ENCODE results near the gene SHLD1. TPM values are rescaled to one million over a fixed set of nuclear protein-coding genes. Genes with fewer than 3 reads are reported as not detected.

The SHLD1 gene
- total RNA-seq, 1 donor from 2014 or later, result 3.5 TPM

GRCh38 chr20:5864873-5865587 lies 114.8 kb downstream of the SHLD1 start:
- H3K36me3 Mint-ChIP-seq (ENCODE audit: low read depth, unreplicated experiment), result no peaks in the 10 kb centered on the region
- no peaks in the 10 kb centered on the region for H3K9me3 Mint-ChIP-seq (ENCODE audit: unreplicated experiment)
- H3K27ac Mint-ChIP-seq (ENCODE audit: unreplicated experiment), result peak overlapping the region; percentile 76
- FAIRE-seq (no peak), DNase-seq (ENCODE audit: low read depth) (peak; percentile 60)
- Histone ChIP-seq H3K27me3 (ENCODE audit: insufficient read depth, low read length) (no peaks in the 10 kb centered on the region), H3K9me3 (ENCODE audit: insufficient read depth, low read depth, low read length) (no peaks in the 10 kb centered on the region), H4K20me1 (ENCODE audit: insufficient read depth, low read length) (no peaks in the 10 kb centered on the region), H3K27ac (ENCODE audit: low read depth, low read length) (peak overlapping the region; percentile 22), H2AFZ (ENCODE audit: low read depth, low read length) (no peak overlapping the region), H3K4me2 (ENCODE audit: low read length) (peak overlapping the region; percentile 30), H3K4me3 (ENCODE audit: insufficient read depth, low read depth, low read length) (no peak overlapping the region), H3K79me2 (ENCODE audit: insufficient read depth, low read length) (no peaks in the 10 kb centered on the region), H3K9ac (ENCODE audit: low read length) (no peak overlapping the region), H3K4me1 (ENCODE audit: insufficient read depth, low read length) (peaks cover 26% of the 10 kb centered on the region), H3K36me3 (ENCODE audit: insufficient read depth, low read length) (no peaks in the 10 kb centered on the region)
- H3K4me3 Mint-ChIP-seq (ENCODE audit: unreplicated experiment), result no peak overlapping the region
- H3K27me3 Mint-ChIP-seq (ENCODE audit: low read depth, unreplicated experiment), result no peaks in the 10 kb centered on the region
- TF ChIP-seq EZH2 (IDR thresholded peaks at IDR 0.05; ENCODE audit: insufficient read depth, low read length), result no peak
- no peak for TF ChIP-seq CTCF (IDR thresholded peaks at IDR 0.05; ENCODE audit: insufficient read depth, low read depth, low read length)
- H3K4me1 Mint-ChIP-seq (ENCODE audit: low read depth, unreplicated experiment), result peaks cover 10% of the 10 kb centered on the region

- FAIRE-seq (no peak), DNase-seq (ENCODE audit: low read depth) (no peak)
- Mint-ChIP-seq H3K27me3 (ENCODE audit: low read depth, unreplicated experiment) (no peaks in the 10 kb centered on the region), H3K27ac (ENCODE audit: unreplicated experiment) (no peak overlapping the region), H3K4me3 (ENCODE audit: unreplicated experiment) (no peak overlapping the region), H3K9me3 (ENCODE audit: unreplicated experiment) (no peaks in the 10 kb centered on the region), H3K36me3 (ENCODE audit: low read depth, unreplicated experiment) (no peaks in the 10 kb centered on the region), H3K4me1 (ENCODE audit: low read depth, unreplicated experiment) (peaks cover 13% of the 10 kb centered on the region)
- no peak overlapping the region for H3K4me3 ChIP-seq (ENCODE audit: insufficient read depth, low read depth, low read length)
- no peaks in the 10 kb centered on the region for H3K79me2 ChIP-seq (ENCODE audit: insufficient read depth, low read length)
- no peak overlapping the region for H3K9ac ChIP-seq (ENCODE audit: low read length)
- no peaks in the 10 kb centered on the region for H3K9me3 ChIP-seq (ENCODE audit: insufficient read depth, low read depth, low read length)
- TF ChIP-seq EZH2 (IDR thresholded peaks at IDR 0.05; ENCODE audit: insufficient read depth, low read length) (no peak), CTCF (IDR thresholded peaks at IDR 0.05; ENCODE audit: insufficient read depth, low read depth, low read length) (no peak)
- H3K4me2 ChIP-seq (ENCODE audit: low read length), result peak overlapping the region; percentile 30
- no peak overlapping the region for H2AFZ ChIP-seq (ENCODE audit: low read depth, low read length)
- no peaks in the 10 kb centered on the region for H3K36me3 ChIP-seq (ENCODE audit: insufficient read depth, low read length)
- no peaks in the 10 kb centered on the region for H4K20me1 ChIP-seq (ENCODE audit: insufficient read depth, low read length)
- peaks cover 26% of the 10 kb centered on the region for H3K4me1 ChIP-seq (ENCODE audit: insufficient read depth, low read length)
- H3K27ac ChIP-seq (ENCODE audit: low read depth, low read length), result peak overlapping the region; percentile 22
- H3K27me3 ChIP-seq (ENCODE audit: insufficient read depth, low read length), result no peaks in the 10 kb centered on the region
Measured at GRCh38 chr20:5865604-5866003, 115.4 kb downstream of the SHLD1 start.

GRCh38 chr20:5870568-5870981 lies 120.4 kb downstream of the SHLD1 start:
- no peaks in the 10 kb centered on the region for H3K27me3 Mint-ChIP-seq (ENCODE audit: low read depth, unreplicated experiment)
- DNase-seq (ENCODE audit: low read depth), result no peak
- H3K4me1 Mint-ChIP-seq (ENCODE audit: low read depth, unreplicated experiment), result peaks cover 13% of the 10 kb centered on the region
- Histone ChIP-seq H3K79me2 (ENCODE audit: insufficient read depth, low read length) (no peaks in the 10 kb centered on the region), H3K9me3 (ENCODE audit: insufficient read depth, low read depth, low read length) (no peaks in the 10 kb centered on the region), H4K20me1 (ENCODE audit: insufficient read depth, low read length) (no peaks in the 10 kb centered on the region), H3K4me2 (ENCODE audit: low read length) (no peak overlapping the region), H3K27me3 (ENCODE audit: insufficient read depth, low read length) (no peaks in the 10 kb centered on the region), H3K4me3 (ENCODE audit: insufficient read depth, low read depth, low read length) (no peak overlapping the region), H3K36me3 (ENCODE audit: insufficient read depth, low read length) (no peaks in the 10 kb centered on the region), H3K27ac (ENCODE audit: low read depth, low read length) (no peak overlapping the region), H3K4me1 (ENCODE audit: insufficient read depth, low read length) (no peaks in the 10 kb centered on the region), H3K9ac (ENCODE audit: low read length) (no peak overlapping the region), H2AFZ (ENCODE audit: low read depth, low read length) (no peak overlapping the region)
- no peaks in the 10 kb centered on the region for H3K9me3 Mint-ChIP-seq (ENCODE audit: unreplicated experiment)
- no peaks in the 10 kb centered on the region for H3K36me3 Mint-ChIP-seq (ENCODE audit: low read depth, unreplicated experiment)
- TF ChIP-seq EZH2 (IDR thresholded peaks at IDR 0.05; ENCODE audit: insufficient read depth, low read length) (no peak), CTCF (IDR thresholded peaks at IDR 0.05; ENCODE audit: insufficient read depth, low read depth, low read length) (no peak)
- no peak overlapping the region for H3K4me3 Mint-ChIP-seq (ENCODE audit: unreplicated experiment)
- FAIRE-seq, result no peak
- H3K27ac Mint-ChIP-seq (ENCODE audit: unreplicated experiment), result no peak overlapping the region
